Stimulated activated CD8-positive, alpha-beta memory T cell treated with anti-CD3 and anti-CD28 coated beads, Interleukin-15, amount 100 ng/mL, for 24 hours (primary cell): ENCODE data around the gene PKD1L1.
"Not testable (repeated sequence)": the region's sequence is repeated elsewhere in the genome, so short reads cannot be mapped to it uniquely, and the experiment has no call there.

Experiments used
- DNase-seq: peaks from one replicate; pipeline ENCODE4 v3.0.0-alpha.2; 2020; ENCODE audit warnings: low read depth

PKD1L1 gene, protein sequence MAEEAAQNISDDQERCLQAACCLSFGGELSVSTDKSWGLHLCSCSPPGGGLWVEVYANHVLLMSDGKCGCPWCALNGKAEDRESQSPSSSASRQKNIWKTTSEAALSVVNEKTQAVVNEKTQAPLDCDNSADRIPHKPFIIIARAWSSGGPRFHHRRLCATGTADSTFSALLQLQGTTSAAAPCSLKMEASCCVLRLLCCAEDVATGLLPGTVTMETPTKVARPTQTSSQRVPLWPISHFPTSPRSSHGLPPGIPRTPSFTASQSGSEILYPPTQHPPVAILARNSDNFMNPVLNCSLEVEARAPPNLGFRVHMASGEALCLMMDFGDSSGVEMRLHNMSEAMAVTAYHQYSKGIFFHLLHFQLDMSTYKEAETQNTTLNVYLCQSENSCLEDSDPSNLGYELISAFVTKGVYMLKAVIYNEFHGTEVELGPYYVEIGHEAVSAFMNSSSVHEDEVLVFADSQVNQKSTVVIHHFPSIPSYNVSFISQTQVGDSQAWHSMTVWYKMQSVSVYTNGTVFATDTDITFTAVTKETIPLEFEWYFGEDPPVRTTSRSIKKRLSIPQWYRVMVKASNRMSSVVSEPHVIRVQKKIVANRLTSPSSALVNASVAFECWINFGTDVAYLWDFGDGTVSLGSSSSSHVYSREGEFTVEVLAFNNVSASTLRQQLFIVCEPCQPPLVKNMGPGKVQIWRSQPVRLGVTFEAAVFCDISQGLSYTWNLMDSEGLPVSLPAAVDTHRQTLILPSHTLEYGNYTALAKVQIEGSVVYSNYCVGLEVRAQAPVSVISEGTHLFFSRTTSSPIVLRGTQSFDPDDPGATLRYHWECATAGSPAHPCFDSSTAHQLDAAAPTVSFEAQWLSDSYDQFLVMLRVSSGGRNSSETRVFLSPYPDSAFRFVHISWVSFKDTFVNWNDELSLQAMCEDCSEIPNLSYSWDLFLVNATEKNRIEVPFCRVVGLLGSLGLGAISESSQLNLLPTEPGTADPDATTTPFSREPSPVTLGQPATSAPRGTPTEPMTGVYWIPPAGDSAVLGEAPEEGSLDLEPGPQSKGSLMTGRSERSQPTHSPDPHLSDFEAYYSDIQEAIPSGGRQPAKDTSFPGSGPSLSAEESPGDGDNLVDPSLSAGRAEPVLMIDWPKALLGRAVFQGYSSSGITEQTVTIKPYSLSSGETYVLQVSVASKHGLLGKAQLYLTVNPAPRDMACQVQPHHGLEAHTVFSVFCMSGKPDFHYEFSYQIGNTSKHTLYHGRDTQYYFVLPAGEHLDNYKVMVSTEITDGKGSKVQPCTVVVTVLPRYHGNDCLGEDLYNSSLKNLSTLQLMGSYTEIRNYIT (N-terminal part only)

GRCh38 chr7:47948141-47948790 is at the start of gene PKD1L1:
Gene PKD1L1 (minus strand): TSS chr7:47948466. CDS start chr7:47948440, 26 bp downstream.
- no peak for DNase-seq

DNA sequence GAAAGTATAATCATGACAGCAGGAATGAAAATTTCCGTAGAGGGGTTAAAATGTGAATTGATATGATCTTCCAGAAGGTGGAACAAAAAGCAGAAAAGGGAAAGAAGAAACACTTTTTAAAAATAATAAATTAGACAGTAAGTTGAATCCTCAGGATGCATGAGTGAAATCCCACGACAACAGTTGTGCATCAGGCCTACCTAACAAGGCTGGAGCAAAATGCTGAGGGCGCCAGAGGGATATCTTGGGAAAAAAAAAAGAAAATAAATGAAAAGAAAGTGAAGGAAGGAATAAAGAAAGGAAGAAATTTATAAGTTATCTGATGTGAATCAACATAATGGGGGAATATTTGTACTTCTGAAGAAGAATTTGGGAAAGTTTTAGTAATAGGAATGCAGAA is 44.2 kb upstream of the PKD1L1 start:
- DNase-seq, result no peak

- peak; percentile 57 for DNase-seq
Measured at GRCh38 chr7:47991741-47992311, 43.6 kb upstream of the PKD1L1 start.

DNA sequence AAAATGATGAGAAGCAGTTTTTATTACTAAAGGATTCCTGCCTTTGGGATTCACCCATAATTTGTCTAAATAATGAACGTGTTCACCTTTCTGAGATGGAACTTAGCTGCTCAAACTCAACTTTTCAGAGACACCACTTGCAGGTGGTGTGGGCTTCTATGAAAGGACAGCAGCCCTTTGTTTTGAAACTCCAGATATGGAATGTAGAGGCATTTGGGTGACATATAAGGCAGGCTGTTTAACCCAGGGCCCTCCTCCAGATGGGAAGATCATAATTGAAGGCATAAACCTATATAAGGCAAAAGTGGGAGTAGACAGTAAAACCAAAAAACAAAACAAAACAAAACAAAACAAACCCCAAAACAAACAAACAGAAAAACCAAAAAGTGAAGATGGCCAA is 43.0 kb upstream of the PKD1L1 start:
- DNase-seq, result no peak

DNA sequence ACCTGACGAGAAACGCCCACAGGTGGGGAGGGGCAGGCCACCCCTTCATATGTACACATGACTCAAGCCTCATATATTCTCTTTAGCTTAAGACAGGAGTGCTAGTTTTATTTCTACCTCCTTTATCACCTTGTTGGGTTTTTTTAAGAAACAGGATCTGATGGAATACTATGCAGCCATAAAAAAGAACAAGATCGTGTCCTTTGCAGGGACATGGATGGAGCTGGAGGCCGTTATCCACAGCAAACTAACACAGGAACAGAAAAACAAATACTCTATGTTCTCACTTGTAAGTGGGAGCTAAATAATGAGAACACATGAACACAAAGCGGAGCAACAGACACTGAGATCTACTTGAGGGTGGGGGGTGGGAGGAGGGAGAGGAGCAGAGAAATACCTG is 42.3 kb upstream of the PKD1L1 start:
- no peak for DNase-seq

DNA sequence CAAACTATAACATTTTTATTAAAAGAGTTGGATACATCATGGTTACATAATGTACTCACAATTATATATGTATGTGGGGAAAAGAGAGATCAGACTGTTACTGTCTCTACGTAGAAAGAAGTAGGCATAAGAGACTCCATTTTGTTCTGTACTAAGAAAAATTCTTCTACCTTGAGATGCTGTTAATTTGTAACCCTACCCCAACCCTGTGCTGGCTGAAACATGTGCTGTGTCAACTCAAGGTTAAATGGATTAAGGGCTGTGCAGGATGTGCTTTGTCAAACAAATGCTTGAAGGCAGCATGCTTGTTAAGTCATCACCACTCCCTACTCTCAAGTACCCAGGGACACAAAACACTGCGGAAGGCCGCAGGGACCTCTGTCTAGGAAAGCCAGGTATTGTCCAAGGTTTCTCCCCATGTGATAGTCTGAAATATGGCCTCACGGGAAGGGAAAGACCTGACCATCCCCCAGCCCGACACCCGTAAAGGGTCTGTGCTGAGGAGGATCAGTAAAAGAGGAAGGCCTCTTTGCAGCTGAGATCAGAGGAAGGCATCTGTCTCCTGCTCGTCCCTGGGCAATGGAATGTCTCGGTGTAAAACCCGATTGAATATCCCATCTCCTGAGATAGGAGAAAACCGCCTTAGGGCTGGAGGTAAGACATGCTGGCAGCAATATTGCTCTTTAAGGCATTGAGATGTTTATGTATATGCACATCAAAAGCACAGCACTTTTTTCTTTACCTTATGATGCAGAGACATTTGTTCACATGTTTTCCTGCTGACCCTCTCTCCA is 41.5 kb upstream of the PKD1L1 start:
- DNase-seq, result not testable (repeated sequence)

DNA sequence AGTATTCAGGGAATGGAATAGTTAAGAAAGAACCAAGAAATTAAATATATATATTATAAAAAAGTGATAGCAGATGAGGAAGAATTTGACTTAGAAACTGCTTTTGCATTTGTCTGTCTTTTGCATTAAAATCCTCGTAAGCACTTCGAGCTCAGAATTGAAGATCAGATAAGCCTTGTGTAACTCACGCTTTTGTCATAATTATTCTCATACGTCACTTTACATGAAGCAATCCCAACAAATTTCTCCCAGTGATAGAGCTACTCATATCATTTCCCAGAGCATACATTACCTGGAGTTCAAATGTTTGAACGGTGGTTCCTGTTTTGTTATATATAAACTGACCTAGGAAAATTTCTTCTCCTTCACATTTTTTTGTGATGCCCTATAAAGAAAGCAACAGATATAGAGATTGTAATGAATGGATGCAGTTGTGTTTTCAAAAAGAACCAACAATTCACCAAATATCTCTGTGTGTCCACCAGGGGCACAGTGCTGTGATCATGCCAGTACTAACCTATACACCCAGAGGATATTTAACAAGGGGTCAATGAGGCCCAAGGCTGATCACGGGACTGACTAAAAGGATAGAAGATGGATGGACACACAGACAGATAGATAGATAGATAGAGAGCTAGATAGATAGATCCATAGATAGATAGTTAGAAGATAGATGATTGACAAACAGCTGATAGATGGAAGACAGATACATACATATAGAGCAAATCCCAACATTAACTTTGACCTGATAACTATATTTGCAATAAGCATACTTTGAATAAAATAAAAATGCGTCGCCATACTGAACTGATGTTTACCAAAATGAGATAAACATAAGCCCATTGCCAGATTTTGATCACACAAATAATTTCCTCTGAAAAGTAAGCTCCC is 40.5 kb upstream of the PKD1L1 start:
- no peak for DNase-seq

DNA sequence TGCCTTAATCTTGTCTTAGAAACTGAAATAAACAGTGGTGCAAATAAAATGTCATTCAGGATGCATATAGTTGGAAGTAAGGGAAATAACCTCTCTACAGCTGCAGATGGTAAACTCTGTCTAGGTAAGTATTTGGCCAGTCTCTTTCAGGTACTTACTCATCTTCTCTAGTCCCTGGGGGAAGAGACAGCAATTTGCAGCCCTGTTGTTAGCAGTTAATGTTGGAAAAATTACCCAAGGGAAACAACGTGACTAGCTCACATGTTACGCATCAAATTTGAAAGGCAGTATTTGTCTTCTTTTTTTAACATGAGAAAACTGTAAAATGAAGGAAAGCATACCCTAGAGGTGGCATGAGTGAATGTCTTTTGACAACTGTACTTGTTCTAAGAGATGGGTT is 34.3 kb upstream of the PKD1L1 start:
- no peak for DNase-seq

GRCh38 chr7:47980648-47981047 is 32.4 kb upstream of the PKD1L1 start:
- not testable (repeated sequence) for DNase-seq

- no peak for DNase-seq
Measured at GRCh38 chr7:47979832-47980181, 31.5 kb upstream of the PKD1L1 start.

DNA sequence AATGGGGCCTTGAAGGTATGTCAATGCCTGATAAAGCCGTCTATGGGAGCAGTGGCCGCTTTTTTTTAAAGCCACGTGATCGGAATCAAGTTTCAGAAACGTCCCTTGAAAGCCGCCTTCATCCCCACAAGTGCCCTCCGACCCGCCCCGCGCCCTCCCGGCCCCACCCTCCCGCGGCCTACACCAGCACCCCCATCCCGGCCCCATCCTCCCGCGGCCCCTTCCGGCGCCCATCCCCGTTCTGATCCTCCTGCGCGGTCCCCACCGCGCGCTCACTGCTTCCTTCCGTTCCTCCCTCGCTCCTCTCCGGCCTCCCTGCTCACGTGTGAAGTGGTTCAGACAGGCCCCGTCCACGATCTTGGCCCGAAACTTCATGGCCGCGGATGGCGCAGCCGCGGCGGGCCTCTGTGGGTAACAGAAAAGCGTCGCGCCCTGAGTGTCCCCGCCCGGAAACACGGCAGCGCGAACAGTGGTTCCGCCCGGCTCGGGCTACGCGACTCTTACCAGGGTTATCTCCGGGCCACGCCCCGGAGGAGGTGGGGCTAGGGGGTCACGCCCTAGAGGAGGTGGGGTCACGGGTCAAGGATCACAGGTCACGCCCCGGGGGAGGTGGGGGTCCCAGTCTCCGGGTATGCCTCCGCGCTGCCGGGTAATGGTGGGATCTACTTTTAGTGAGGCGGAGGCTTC is 31.0 kb upstream of the PKD1L1 start, which contains the start of gene HUS1:
Gene HUS1, minus strand, starts transcription at position 471 of the 687 bp plus-strand sequence. Its CDS starts 96 bp downstream, at position 375.
- peak; percentile 78 for DNase-seq

DNA sequence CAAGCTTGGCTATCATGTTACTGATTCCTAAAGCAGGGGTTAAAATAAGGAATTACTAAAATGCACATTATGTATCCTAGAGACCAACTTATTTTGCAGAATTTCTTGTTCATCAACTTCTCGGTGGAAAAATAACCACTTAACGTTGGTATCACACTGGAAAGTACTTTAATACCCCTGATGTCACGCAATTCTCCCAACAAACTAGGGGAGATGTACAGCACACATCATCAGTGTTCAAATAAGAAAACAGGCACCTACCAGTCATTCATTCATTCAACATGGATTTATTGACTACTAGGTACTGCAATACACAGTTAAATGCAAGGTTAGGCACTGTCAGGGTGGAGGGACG is 30.5 kb upstream of the PKD1L1 start:
- DNase-seq, result no peak

GRCh38 chr7:47973739-47974138 is 25.5 kb upstream of the PKD1L1 start:
- no peak for DNase-seq

DNA sequence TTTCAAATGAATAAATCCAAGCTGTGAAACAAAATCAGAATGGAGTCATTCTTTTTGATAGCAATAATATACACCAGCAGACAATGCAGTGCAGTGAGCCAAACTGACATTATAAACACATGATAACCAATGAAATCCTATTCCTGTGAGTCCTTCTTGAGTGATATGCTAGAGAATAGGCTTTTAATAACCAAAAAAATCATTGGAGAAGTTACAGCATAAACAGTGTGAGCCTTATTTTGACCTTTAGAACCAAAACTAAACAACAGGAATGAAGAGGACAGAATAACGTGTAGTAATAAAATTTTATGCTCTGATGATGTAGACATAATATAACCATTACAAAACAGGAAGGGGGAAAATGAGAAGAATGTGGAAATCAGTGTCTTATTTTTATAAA is 22.5 kb upstream of the PKD1L1 start:
- DNase-seq, result no peak

DNA sequence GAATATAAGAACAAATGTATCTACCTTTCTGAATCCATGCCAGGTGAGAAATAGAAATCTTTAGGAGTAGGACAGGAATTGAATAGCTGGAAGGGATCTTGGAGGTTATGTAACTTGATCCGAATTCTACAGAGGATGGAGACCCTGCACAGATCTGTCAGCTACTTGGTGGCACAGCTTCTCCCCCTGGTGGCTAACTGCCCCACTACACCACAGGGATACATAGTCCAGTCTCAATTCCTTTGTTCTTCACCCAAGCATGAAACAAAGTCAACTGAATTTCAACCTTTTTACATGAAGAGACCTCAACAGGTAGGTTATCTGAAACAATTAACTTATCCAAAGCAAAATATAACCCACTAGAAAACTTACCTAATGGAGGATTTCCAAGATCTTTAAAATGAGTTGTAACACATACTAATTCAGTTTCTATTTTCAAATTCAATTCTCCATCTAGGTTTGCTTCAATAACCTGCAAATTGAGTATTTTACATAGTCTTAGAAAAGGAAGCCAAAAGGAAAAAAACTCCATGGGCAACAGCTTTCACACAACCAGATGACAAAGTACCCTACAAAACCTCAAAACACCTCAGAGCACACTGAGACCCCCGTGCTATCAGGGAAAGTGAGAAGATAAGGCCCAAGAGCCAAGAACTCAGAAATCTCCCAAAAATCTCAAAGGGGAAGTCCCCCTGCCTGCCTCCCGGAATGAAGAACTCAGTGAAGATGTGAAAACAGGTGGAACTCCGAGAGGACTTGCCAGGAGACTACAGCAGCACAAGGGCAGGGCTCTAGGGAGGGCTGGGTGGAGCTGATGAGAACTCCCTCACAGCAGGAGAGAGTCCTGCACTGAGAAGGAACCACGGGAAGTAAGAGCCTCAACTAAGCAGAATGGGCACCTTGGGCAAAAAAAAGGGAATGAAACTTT is 20.8 kb upstream of the PKD1L1 start:
- peak; percentile 13 for DNase-seq

DNA sequence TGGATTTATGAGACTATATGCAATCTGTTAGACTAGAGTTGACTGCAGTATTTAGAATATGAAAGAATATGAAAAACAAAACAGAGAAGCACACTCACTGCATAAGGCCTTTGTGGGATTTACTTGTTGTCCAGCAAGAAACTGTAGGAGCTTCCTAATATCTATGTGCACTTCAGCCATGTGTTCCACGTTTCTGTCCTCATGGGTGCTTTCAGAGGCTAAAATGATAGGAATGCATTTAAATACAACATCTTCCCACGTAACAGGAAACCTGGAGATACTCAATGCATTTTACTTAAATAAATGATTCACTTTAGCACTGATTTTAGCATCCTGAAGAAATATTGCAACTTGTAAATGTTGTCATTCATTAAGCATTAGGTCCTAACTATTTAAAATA is 19.4 kb upstream of the PKD1L1 start:
- no peak for DNase-seq

GRCh38 chr7:47967123-47967522 is 18.9 kb upstream of the PKD1L1 start:
- DNase-seq, result no peak

- no peak for DNase-seq
Measured at GRCh38 chr7:47965456-47965855, 17.2 kb upstream of the PKD1L1 start.
